WI38 (cell line): Measurements from ENCODE around the gene RNF224.
A peak's percentile ranks its signal among the peaks of the same experiment; 100 is the strongest.

Experiments used
- H3K4me3 ChIP-seq: 2 replicates; pipeline ENCODE4 v1.5.1; 2011; ENCODE audit warnings: low read depth, mild to moderate bottlenecking, control low read depth, low read length
- CTCF ChIP-seq: IDR thresholded peaks from 2 replicates; pipeline ENCODE4 v1.5.1; 2012; ENCODE audit warnings: low read depth, mild to moderate bottlenecking, control low read depth, low read length

Gene RNF224

GRCh38 chr9:137276473-137277328 lies 49.4 kb downstream of the RNF224 start:
- no peak for TF ChIP-seq CTCF
- peak overlapping the region; percentile 73 for H3K4me3 ChIP-seq

GRCh38 chr9:137277329-137278041 lies 50.2 kb downstream of the RNF224 start, which contains the start of gene TOR4A:
Gene TOR4A (plus strand): TSS chr9:137277726. CDS start chr9:137278690, 964 bp downstream.
- peak within 1 kb of the TSS; percentile 73 for H3K4me3 ChIP-seq
- TF ChIP-seq CTCF = peak; percentile 36; the same call in 1 of the 2 replicates

GRCh38 chr9:137278061-137278701 lies 50.9 kb downstream of the RNF224 start:
- TF ChIP-seq CTCF = no peak
- H3K4me3 ChIP-seq = peak overlapping the region; percentile 73
